ENCODE results near the gene S100A3.

DNA sequence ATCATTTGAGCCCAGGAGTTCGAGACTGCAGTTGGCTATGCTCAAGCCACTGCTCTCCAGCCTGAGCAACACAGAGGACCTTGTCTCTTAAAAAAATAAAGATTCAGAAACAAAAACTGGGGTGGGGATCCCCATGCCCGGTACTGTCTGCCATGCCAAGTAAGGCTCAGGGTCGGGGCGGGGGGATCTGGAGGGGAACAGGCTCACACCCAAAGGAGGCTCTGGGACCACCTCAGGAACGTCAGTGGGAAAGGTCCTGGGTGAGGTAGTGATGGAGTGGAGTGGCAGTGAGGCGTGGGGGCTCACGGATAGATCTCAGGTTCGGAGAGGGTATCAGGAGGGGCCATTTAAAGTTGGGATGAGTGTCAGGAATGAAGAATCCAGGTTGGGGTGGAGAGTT lies 2.7 kb downstream of the S100A3 start:
- TF ChIP-seq, protein P1, sequence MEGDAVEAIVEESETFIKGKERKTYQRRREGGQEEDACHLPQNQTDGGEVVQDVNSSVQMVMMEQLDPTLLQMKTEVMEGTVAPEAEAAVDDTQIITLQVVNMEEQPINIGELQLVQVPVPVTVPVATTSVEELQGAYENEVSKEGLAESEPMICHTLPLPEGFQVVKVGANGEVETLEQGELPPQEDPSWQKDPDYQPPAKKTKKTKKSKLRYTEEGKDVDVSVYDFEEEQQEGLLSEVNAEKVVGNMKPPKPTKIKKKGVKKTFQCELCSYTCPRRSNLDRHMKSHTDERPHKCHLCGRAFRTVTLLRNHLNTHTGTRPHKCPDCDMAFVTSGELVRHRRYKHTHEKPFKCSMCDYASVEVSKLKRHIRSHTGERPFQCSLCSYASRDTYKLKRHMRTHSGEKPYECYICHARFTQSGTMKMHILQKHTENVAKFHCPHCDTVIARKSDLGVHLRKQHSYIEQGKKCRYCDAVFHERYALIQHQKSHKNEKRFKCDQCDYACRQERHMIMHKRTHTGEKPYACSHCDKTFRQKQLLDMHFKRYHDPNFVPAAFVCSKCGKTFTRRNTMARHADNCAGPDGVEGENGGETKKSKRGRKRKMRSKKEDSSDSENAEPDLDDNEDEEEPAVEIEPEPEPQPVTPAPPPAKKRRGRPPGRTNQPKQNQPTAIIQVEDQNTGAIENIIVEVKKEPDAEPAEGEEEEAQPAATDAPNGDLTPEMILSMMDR (conservative IDR thresholded peaks at IDR 0.05): no peak
- TF ChIP-seq EZH2 (IDR thresholded peaks at IDR 0.05; ENCODE audit: low read depth): no peak
